GM18498 (cell line): Measurements from ENCODE around the gene LBX2.
"Not testable (repeated sequence)": the region's sequence is repeated elsewhere in the genome, so short reads cannot be mapped to it uniquely, and the experiment has no call there.

Experiments
- ATAC-seq: cut with Tn5 transposase; IDR thresholded peaks from one replicate; pipeline ENCODE4 v1.9.1; 2021; ENCODE audit warnings: mild to moderate bottlenecking, moderate library complexity; ENCODE audit not compliant: unreplicated experiment

LBX2 gene

GRCh38 chr2:74459503-74460118, 39.8 kb downstream of the LBX2 start:
- ATAC-seq, result not testable (repeated sequence)

GRCh38 chr2:74458938-74459363, 40.5 kb downstream of the LBX2 start:
- no peak for ATAC-seq

GRCh38 chr2:74458132-74458937, 41.1 kb downstream of the LBX2 start, which contains the start of gene WBP1:
WBP1 (plus strand) TSS chr2:74458438; CDS start chr2:74458603, 165 bp downstream.
- peak; percentile 82 for ATAC-seq

GRCh38 chr2:74457549-74458131, 41.8 kb downstream of the LBX2 start:
- peak; percentile 40 for ATAC-seq

- no peak for ATAC-seq
Measured at GRCh38 chr2:74457129-74457548, 42.3 kb downstream of the LBX2 start.

- peak; percentile 43 for ATAC-seq
Measured at GRCh38 chr2:74454654-74455511, 44.5 kb downstream of the LBX2 start, which contains the start of gene INO80B. INO80B (plus strand) TSS chr2:74455087; CDS start chr2:74455117, 30 bp downstream.

- no peak for ATAC-seq
Measured at GRCh38 chr2:74450570-74451190, 48.7 kb downstream of the LBX2 start.

- ATAC-seq, result no peak
Measured at GRCh38 chr2:74448771-74449170, 50.6 kb downstream of the LBX2 start.
